Stomach (tissue), 9 donors: ENCODE results near the gene ARHGAP25. TPM values are rescaled to one million over a fixed set of nuclear protein-coding genes. Genes with fewer than 3 reads are reported as not detected.

Experiments
- DNase-seq, 2 donors: peaks; one replicate each; pipeline versions ENCODE4 v3.0.0 to v3.0.0-alpha.2; 2013 to 2019
- H3K27ac ChIP-seq, 5 donors: fragments of 200-600 bp in 4 of 5; sonication (generic) in 4 of 5; one replicate each; pipeline ENCODE4 v1.5.1; 2013 to 2019; ENCODE audit warnings: mild to moderate bottlenecking in 1 of 5, moderate library complexity in 1 of 5
- H3K27me3 ChIP-seq, 3 donors: fragments of 200-600 bp; sonication (generic); one replicate each; pipeline ENCODE4 v1.5.1; 2017 to 2019; ENCODE audit warnings: mixed run types in 1 of 3
- H3K36me3 ChIP-seq, 4 donors: fragments of 200-600 bp; sonication (generic); 1 replicate in 3 of 4; 2 replicates in 1 of 4; pipeline ENCODE4 v1.5.1; 2016 to 2019
- H3K4me1 ChIP-seq, 4 donors: fragments of 200-600 bp; sonication (generic); one replicate each; pipeline ENCODE4 v1.5.1; 2016 to 2019
- H3K4me3 ChIP-seq, 4 donors: fragments of 200-600 bp; sonication (generic) in 3 of 4; one replicate each; pipeline ENCODE4 v1.5.1; 2016 to 2019; ENCODE audit warnings: mild to moderate bottlenecking in 1 of 4
- H3K9me3 ChIP-seq, 4 donors: fragments of 200-600 bp; sonication (generic); one replicate each; pipeline ENCODE4 v1.5.1; 2016 to 2019
- EP300 ChIP-seq: sonication (generic); formaldehyde crosslinking; IDR thresholded peaks from one replicate; pipeline ENCODE4 v1.6.1; 2017; ENCODE audit warnings: antibody characterized with exemption
- POLR2A ChIP-seq, 4 donors: fragments of 450-650 bp; IDR thresholded peaks; one replicate each; pipeline ENCODE4 v1.6.1; 2016; ENCODE audit warnings: antibody characterized with exemption in 4 of 4, control low read depth in 2 of 4, mild to moderate bottlenecking in 1 of 4, moderate library complexity in 1 of 4
- POLR2AphosphoS5 ChIP-seq, 3 donors: sonication (generic); formaldehyde crosslinking; IDR thresholded peaks; one replicate each; pipeline ENCODE4 v1.6.1; 2016; ENCODE audit warnings: antibody characterized with exemption in 3 of 3
- WGBS, 5 donors: extraction: QIAGEN DNeasy Blood & Tissue Kit in 3 of 5; methylation state at CpG; one replicate each; pipeline versions ENCODE4 v1.1.5 to v1.1.7; 2013 to 2018; 5-methylcytosine and 5-hydroxymethylcytosine counted together
- intact Hi-C: fragments of 100-400 bp; cut with DNase I; formaldehyde crosslinking; loops from one replicate; pipeline ENCODE4 v1.15.1; 2023; ENCODE audit warnings: low total_unique reads
- polyA plus RNA-seq, 3 donors: library from polyadenylated mRNA; stranded (reverse); fragments of 200-250 nt; gene quantifications; one replicate each; pipeline ENCODE4 v1.2.3, GENCODE V29; 2013
- total RNA-seq, 5 donors: library from RNA; depleted of rRNA; stranded (reverse); fragments of >200 nt; gene quantifications; one replicate each; pipeline versions ENCODE4 v1.1.0 to v1.2.3, GENCODE V29; 2014 to 2016
- TF ChIP-seq, protein P1 (sequence below), 7 experiments: fragments of 450-650 bp in 4 of 7; fragments of 200-600 bp in 3 of 7; sonication (generic) in 3 of 7; IDR thresholded peaks; one replicate each; pipeline ENCODE4 v1.5.1; 2016 to 2019; ENCODE audit warnings: antibody characterized with exemption in 7 of 7, control low read depth in 2 of 7, mild to moderate bottlenecking in 1 of 7
- donor health status: healthy with polysubstance abuse.
- donor health status: Bipolar disorder and iron deficiency.
- donor health status: healthy.

Gene ARHGAP25
- total and polyA plus RNA-seq, 8 donors = 0.29 to 17.1 (median 4.0) TPM; not detected in 1

DNA sequence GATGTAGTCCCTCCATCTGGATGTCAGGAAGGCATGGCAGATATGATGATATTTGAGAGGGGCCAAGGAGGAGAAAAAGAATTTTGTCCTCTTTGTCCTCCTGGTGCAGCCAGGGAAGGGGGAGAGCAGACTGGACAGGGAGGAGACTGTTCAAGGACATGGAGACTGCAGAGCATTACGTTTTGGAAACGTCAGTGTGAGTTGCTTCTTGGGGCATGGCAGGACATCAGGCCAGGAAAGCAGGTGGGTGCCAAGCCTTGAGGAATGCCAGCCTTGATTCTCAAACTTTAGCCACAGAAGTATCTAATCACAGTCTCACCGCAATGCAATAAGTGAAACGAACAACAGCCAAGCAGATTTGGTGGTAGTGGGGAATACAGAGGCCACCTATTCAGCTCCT is 70.4 kb downstream of the ARHGAP25 start:
- Histone ChIP-seq H3K36me3 (peaks cover 0 to 17% (median 7%) of the 10 kb centered on the region in 4 donors), H3K4me1 (no peaks in the 10 kb centered on the region), H3K9me3 (no peaks in the 10 kb centered on the region), H3K4me3 (no peak overlapping the region), H3K27me3 (no peaks in the 10 kb centered on the region), H3K27ac (no peak overlapping the region)
- TF ChIP-seq POLR2AphosphoS5 (IDR thresholded peaks at IDR 0.05) = no peak
- TF ChIP-seq POLR2A (IDR thresholded peaks at IDR 0.05) = no peak
- TF ChIP-seq, protein P1, sequence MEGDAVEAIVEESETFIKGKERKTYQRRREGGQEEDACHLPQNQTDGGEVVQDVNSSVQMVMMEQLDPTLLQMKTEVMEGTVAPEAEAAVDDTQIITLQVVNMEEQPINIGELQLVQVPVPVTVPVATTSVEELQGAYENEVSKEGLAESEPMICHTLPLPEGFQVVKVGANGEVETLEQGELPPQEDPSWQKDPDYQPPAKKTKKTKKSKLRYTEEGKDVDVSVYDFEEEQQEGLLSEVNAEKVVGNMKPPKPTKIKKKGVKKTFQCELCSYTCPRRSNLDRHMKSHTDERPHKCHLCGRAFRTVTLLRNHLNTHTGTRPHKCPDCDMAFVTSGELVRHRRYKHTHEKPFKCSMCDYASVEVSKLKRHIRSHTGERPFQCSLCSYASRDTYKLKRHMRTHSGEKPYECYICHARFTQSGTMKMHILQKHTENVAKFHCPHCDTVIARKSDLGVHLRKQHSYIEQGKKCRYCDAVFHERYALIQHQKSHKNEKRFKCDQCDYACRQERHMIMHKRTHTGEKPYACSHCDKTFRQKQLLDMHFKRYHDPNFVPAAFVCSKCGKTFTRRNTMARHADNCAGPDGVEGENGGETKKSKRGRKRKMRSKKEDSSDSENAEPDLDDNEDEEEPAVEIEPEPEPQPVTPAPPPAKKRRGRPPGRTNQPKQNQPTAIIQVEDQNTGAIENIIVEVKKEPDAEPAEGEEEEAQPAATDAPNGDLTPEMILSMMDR (IDR thresholded peaks at IDR 0.05) = no peak
- TF ChIP-seq EP300 = no peak
- intact Hi-C loops = no loop called here
- no peak for DNase-seq
- WGBS, 5 donors = 83 to 93% (median 85%) methylated on average over 4 of the region's 4 CpGs

DNA sequence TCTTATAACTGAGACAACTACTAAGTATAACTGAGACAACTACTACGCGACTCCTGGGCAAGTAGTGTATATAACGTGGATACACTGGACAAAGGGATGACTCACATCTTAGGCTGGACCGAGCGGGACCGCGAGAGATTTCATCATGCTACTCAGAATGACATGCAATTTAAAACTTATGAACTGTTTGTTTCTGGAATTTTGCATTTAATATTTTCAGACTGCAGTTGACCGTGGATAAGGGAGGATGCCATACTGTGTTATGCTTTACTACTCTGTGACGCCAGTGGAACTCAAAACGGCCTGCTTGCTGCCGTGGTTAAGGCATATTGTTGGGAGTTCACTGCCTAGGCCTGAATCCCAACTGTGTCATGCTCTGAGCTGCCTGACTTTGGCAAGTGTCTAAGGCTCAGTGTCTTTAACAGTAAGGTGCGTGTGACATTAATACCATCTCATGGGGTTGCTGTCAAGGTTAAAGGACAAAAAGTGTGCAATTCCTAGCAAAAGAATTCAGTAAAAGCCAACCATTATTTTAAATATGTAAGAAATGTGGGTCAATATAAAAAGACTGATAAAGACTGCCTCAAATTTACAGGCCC is 72.0 kb downstream of the ARHGAP25 start:
- Histone ChIP-seq H3K36me3 (peaks cover 0 to 17% (median 7%) of the 10 kb centered on the region in 4 donors), H3K4me1 (peaks cover 0 to 7% (median 2%) of the 10 kb centered on the region in 4 donors), H3K27me3 (no peaks in the 10 kb centered on the region), H3K27ac (no peak overlapping the region), H3K4me3 (no peak overlapping the region), H3K9me3 (no peaks in the 10 kb centered on the region)
- intact Hi-C loops = no loop called here
- DNase-seq = no peak
- TF ChIP-seq POLR2AphosphoS5 (IDR thresholded peaks at IDR 0.05) = no peak
- TF ChIP-seq EP300 = no peak
- TF ChIP-seq POLR2A (IDR thresholded peaks at IDR 0.05) = no peak
- TF ChIP-seq, protein P1 (IDR thresholded peaks at IDR 0.05) = no peak
- 86 to 93% (median 89%) methylated on average over 12 of the region's 12 CpGs for WGBS, 5 donors

DNA sequence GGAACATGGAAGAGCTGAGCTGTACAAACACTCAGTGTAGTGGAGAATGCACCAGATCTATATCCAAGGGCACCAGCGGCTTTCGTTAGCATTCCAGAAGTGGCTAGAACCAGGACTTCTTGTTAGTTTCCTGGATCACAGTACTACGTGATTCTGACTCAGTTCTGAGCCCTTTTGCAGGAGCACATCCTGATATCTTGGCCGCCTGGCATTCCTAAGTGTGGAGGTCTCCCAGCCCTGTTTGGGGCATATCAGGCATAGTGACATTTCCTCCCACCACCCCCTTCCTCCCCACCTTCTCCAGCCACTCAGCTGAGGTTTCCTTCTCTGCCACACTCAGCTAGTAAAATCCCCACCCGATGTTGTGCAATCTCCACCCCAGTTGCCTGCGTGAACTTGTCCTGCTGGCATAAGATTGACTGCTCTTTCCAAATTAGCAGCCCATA is 73.2 kb downstream of the ARHGAP25 start:
- Histone ChIP-seq H3K27ac (no peak overlapping the region), H3K36me3 (peaks cover 0 to 26% (median 10%) of the 10 kb centered on the region in 4 donors), H3K4me3 (no peak overlapping the region), H3K4me1 (peaks cover 0 to 9% (median 4%) of the 10 kb centered on the region in 4 donors), H3K27me3 (no peaks in the 10 kb centered on the region), H3K9me3 (no peaks in the 10 kb centered on the region)
- 65 to 75% (median 73%) methylated on average over 6 of the region's 6 CpGs for WGBS, 5 donors
- TF ChIP-seq POLR2A (IDR thresholded peaks at IDR 0.05) (no peak), POLR2AphosphoS5 (IDR thresholded peaks at IDR 0.05) (no peak), EP300 (no peak)
- TF ChIP-seq, protein P1 (IDR thresholded peaks at IDR 0.05) = no peak
- intact Hi-C loops = no loop called here
- DNase-seq = no peak

DNA sequence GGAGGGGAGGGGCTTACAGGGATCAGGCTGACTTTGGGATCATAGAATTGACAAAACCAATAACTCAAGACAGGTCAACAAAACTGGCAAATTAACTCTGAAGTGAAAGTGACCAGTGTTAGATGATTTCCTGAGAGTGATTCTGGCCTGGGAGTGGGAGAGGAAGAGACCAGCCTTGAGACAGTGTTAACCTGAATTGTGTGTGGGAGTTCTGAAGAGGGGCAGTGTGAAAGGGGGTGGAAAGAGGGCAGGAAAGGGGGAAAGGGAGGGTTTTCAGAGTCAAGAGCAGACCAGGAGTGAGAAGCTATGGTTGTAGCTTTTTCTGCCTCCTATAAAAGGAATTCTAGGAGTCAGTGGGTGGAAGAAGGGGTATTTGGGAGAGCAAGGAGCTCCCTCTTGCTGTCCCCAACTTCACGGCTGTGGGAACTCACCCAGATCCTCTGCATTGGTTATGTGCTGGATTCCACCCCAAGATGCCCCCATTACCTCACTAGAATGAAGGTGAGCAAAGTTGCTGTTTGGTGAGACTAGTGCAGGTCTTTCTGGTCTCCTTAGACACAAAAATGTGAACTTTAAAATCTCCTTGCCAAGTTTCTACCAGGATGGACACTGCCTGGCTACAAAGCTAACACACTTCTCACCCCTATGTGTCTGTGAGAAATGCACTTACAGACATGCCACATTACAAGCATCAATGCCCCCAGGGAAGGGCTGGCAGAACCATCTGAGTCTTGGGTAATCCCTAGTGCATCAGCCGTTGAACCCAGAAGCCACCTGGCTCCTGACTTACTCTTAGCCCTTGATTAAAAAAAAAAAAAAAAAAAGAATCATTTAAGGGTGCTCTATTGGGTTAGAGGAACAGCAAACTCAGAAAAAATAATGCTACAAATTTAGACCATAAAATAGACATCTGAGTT is 75.0 kb downstream of the ARHGAP25 start:
- Histone ChIP-seq H3K9me3 (no peaks in the 10 kb centered on the region), H3K36me3 (peaks cover 0 to 38% (median 17%) of the 10 kb centered on the region in 4 donors), H3K27ac (no peak overlapping the region), H3K4me1 (peaks cover 0 to 9% (median 4%) of the 10 kb centered on the region in 4 donors), H3K27me3 (no peaks in the 10 kb centered on the region), H3K4me3 (no peak overlapping the region)
- DNase-seq = no peak
- 73 to 85% (median 82%) methylated on average over 2 of the region's 2 CpGs for WGBS, 5 donors
- TF ChIP-seq, protein P1 (IDR thresholded peaks at IDR 0.05) = no peak
- TF ChIP-seq POLR2A (IDR thresholded peaks at IDR 0.05) = no peak
- TF ChIP-seq POLR2AphosphoS5 (IDR thresholded peaks at IDR 0.05) = no peak
- TF ChIP-seq EP300 = no peak
- intact Hi-C loops = no loop called here
